IMR-90 (cell line): Measurements from ENCODE around the gene CYP27C1. TPM values are rescaled to one million over a fixed set of nuclear protein-coding genes. Genes with fewer than 3 reads are reported as not detected.
A peak's percentile ranks its signal among the peaks of the same experiment; 100 is the strongest.

Experiments
- ATAC-seq: fragments of 200-7000 bp; cut with Tn5 transposase; 2 replicates; pipeline ENCODE4 v1.9.1; 2020; ENCODE audit warnings: low read depth, mild to moderate bottlenecking, moderate library complexity
- BruUV-seq: library from RNA; stranded (reverse); fragments of 400-500 nt; replicated peaks from 2 replicates; lab custom pipeline; 2021; lab: Mats Ljungman, UMichigan
- CTCF ChIA-PET: fragments of 300-600 bp; formaldehyde crosslinking; extraction: SDS; loops from one replicate; lab custom pipeline; 2021; ENCODE audit warnings: antibody characterized with exemption; lab: Yijun Ruan, JAX
- POLR2A ChIA-PET: fragments of 300-600 bp; sonication (Branson Sonifier 250); formaldehyde crosslinking; loops from one replicate; lab custom pipeline; 2022; ENCODE audit warnings: antibody characterized with exemption; ENCODE audit not compliant: unreplicated experiment; lab: Charles Lee
- DNase-seq: peaks from one replicate; pipeline ENCODE4 v3.0.0; 2013
- H2AFZ ChIP-seq: replicated peaks from 2 replicates; pipeline ENCODE3; 2013; ENCODE audit warnings: low read length, mild to moderate bottlenecking; ENCODE audit not compliant: poor library complexity
- H2AK5ac ChIP-seq: 2 replicates; pipeline ENCODE4 v1.6.1; 2013; ENCODE audit warnings: low read depth, low read length, inconsistent platforms
- H2AK9ac ChIP-seq: replicated peaks from 2 replicates; pipeline ENCODE3; 2013; ENCODE audit warnings: mild to moderate bottlenecking, low read depth, low read length, moderate library complexity; ENCODE audit not compliant: poor library complexity
- H2BK120ac ChIP-seq: 2 replicates; pipeline ENCODE4 v1.6.1; 2013; ENCODE audit warnings: low read depth, low read length, inconsistent platforms
- H2BK15ac ChIP-seq: 3 replicates; pipeline ENCODE4 v1.6.1; 2013; ENCODE audit warnings: low read depth, low read length, inconsistent platforms
- H2BK20ac ChIP-seq: 2 replicates; pipeline ENCODE4 v1.6.1; 2013; ENCODE audit warnings: low read depth, mild to moderate bottlenecking, inconsistent platforms, low read length, moderate library complexity
- H2BK5ac ChIP-seq: 2 replicates; pipeline ENCODE4 v1.6.1; 2013; ENCODE audit warnings: mild to moderate bottlenecking, low read depth, low read length, inconsistent platforms; ENCODE audit not compliant: poor library complexity, severe bottlenecking
- H3K14ac ChIP-seq: replicated peaks from 2 replicates; pipeline ENCODE4 v1.6.1; 2013; ENCODE audit warnings: low read depth, low read length, inconsistent platforms
- H3K18ac ChIP-seq: 2 replicates; pipeline ENCODE4 v1.6.1; 2013; ENCODE audit warnings: low read depth, low read length, control low read depth
- H3K23ac ChIP-seq: 2 replicates; pipeline ENCODE4 v1.6.1; 2013; ENCODE audit warnings: low read depth, low read length, inconsistent platforms
- H3K27ac ChIP-seq: 2 replicates; pipeline ENCODE4 v1.5.1; 2013; ENCODE audit warnings: mild to moderate bottlenecking, control low read depth, low read length; ENCODE audit not compliant: insufficient read depth
- H3K27me3 ChIP-seq: 2 replicates; pipeline ENCODE4 v1.6.1; 2013; ENCODE audit warnings: low read length; ENCODE audit not compliant: control insufficient read depth, insufficient read depth
- H3K36me3 ChIP-seq: 2 replicates; pipeline ENCODE4 v1.6.1; 2013; ENCODE audit warnings: low read length, mixed read lengths; ENCODE audit not compliant: control insufficient read depth, insufficient read depth
- H3K4ac ChIP-seq: 2 replicates; pipeline ENCODE4 v1.6.1; 2013; ENCODE audit warnings: low read depth, low read length, inconsistent platforms
- H3K4me1 ChIP-seq: 2 replicates; pipeline ENCODE4 v1.6.1; 2013; ENCODE audit warnings: low read length, mixed read lengths; ENCODE audit not compliant: control insufficient read depth, insufficient read depth
- H3K4me2 ChIP-seq: 2 replicates; pipeline ENCODE4 v1.6.1; 2013; ENCODE audit warnings: low read depth, mild to moderate bottlenecking, control low read depth, low read length, moderate library complexity
- H3K4me3 ChIP-seq: 2 replicates; pipeline ENCODE4 v1.5.1; 2013; ENCODE audit warnings: low read depth, mild to moderate bottlenecking, control low read depth, low read length, moderate library complexity; ENCODE audit not compliant: insufficient read depth
- H3K56ac ChIP-seq: 2 replicates; pipeline ENCODE4 v1.6.1; 2013; ENCODE audit warnings: low read length, inconsistent platforms; ENCODE audit not compliant: insufficient read depth; ENCODE audit errors: extremely low read depth
- H3K79me1 ChIP-seq, 2 experiments: 2 replicates each; pipeline ENCODE4 v1.6.1; 2013; ENCODE audit warnings: low read length in 2 of 2, inconsistent platforms in 1 of 2, low read depth in 1 of 2
- H3K9ac ChIP-seq: 2 replicates; pipeline ENCODE4 v1.6.1; 2013; ENCODE audit warnings: low read depth, low read length, control low read depth
- H3K9me1 ChIP-seq: 2 replicates; pipeline ENCODE4 v1.6.1; 2013; ENCODE audit warnings: low read length, inconsistent platforms; ENCODE audit not compliant: insufficient read depth
- H3K9me3 ChIP-seq: 2 replicates; pipeline ENCODE4 v1.6.1; 2013; ENCODE audit warnings: low read length; ENCODE audit not compliant: control insufficient read depth, insufficient read depth
- H4K20me1 ChIP-seq: 2 replicates; pipeline ENCODE4 v1.6.1; 2013; ENCODE audit warnings: low read length, inconsistent platforms; ENCODE audit not compliant: insufficient read depth
- H4K5ac ChIP-seq: 2 replicates; pipeline ENCODE4 v1.6.1; 2013; ENCODE audit warnings: mild to moderate bottlenecking, low read depth, low read length, control low read depth
- H4K8ac ChIP-seq, 2 experiments: 2 replicates each; pipeline ENCODE4 v1.6.1; 2013; ENCODE audit warnings: low read depth in 2 of 2, low read length in 2 of 2, control low read depth in 1 of 2, inconsistent platforms in 1 of 2
- H4K91ac ChIP-seq: 2 replicates; pipeline ENCODE4 v1.6.1; 2013; ENCODE audit warnings: low read depth, low read length, inconsistent platforms; ENCODE audit not compliant: insufficient read depth
- BHLHE40 ChIP-seq: fragments of 150-350 bp; IDR thresholded peaks from 2 replicates; pipeline ENCODE4 v1.6.1; 2016; ENCODE audit warnings: mild to moderate bottlenecking, low read depth, low read length
- CEBPB ChIP-seq: IDR thresholded peaks from 2 replicates; pipeline ENCODE4 v1.6.1; 2012; ENCODE audit warnings: low read depth, low read length, improper control_type of control experiment
- CHD1 ChIP-seq: IDR thresholded peaks from 2 replicates; pipeline ENCODE4 v1.6.1; 2012; ENCODE audit warnings: low read depth, low read length, improper control_type of control experiment
- MAFK ChIP-seq: IDR thresholded peaks from 2 replicates; pipeline ENCODE4 v1.6.1; 2012; ENCODE audit warnings: low read depth, low read length, improper control_type of control experiment
- NFE2L2 ChIP-seq: fragments of 150-350 bp; IDR thresholded peaks from 2 replicates; pipeline ENCODE4 v1.6.1; 2016; ENCODE audit warnings: low read depth, mild to moderate bottlenecking, low read length
- POLR2A ChIP-seq: IDR thresholded peaks from 2 replicates; pipeline ENCODE4 v1.6.1; 2012; ENCODE audit warnings: mild to moderate bottlenecking, low read depth, low read length
- RAD21 ChIP-seq: IDR thresholded peaks from 2 replicates; pipeline ENCODE4 v1.6.1; 2012; ENCODE audit warnings: low read length, improper control_type of control experiment
- RCOR1 ChIP-seq: IDR thresholded peaks from 2 replicates; pipeline ENCODE4 v1.6.1; 2012; ENCODE audit warnings: mild to moderate bottlenecking, low read length, improper control_type of control experiment; ENCODE audit not compliant: insufficient replicate concordance
- RFX5 ChIP-seq: IDR thresholded peaks from 2 replicates; pipeline ENCODE4 v1.8.0; 2012; ENCODE audit warnings: low read depth, mild to moderate bottlenecking, low read length, moderate library complexity
- SMC3 ChIP-seq: fragments of 150-350 bp; IDR thresholded peaks from 2 replicates; pipeline ENCODE4 v1.6.1; 2016; ENCODE audit warnings: low read depth, mild to moderate bottlenecking, antibody characterized with exemption, low read length, moderate library complexity
- USF2 ChIP-seq: fragments of 150-350 bp; IDR thresholded peaks from 2 replicates; pipeline ENCODE4 v1.6.1; 2017; ENCODE audit warnings: mild to moderate bottlenecking, antibody characterized with exemption, low read length, low read depth
- WGBS, 2 experiments: methylation state at CpG; one replicate each; pipeline versions ENCODE4 v1.1.5 to v1.1.7; 2013; ENCODE audit warnings: missing lambda C conversion rate in 2 of 2; ENCODE audit not compliant: insufficient read length in 1 of 2; ENCODE audit errors: extremely low coverage in 2 of 2; 5-methylcytosine and 5-hydroxymethylcytosine counted together
- dilution Hi-C: fragments of 300-500 bp; cut with HindIII; formaldehyde crosslinking; loops from one replicate; pipeline ENCODE4 v1.14.3; 2018; ENCODE audit warnings: low sequenced_read_pairs; ENCODE audit not compliant: unreplicated experiment
- in situ Hi-C: fragments of 300-500 bp; cut with MboI; formaldehyde crosslinking; loops from 3 replicates; pipeline ENCODE4 v1.14.3; 2019; ENCODE audit warnings: low sequenced_read_pairs, inconsistent platforms, mixed read lengths
- intact Hi-C: fragments of 100-400 bp; cut with micrococcal nuclease; formaldehyde crosslinking; loops from 2 replicates; pipeline ENCODE4 v1.10.0; 2022
- polyA plus RNA-seq, 3 experiments: library from polyadenylated mRNA; depleted of rRNA; stranded (reverse); fragments of >200 nt; gene quantifications; 2 replicates each; pipeline ENCODE4 v1.2.3, GENCODE V29; 2012; ENCODE audit warnings: low replicate concordance in 1 of 3
- total RNA-seq: library from RNA; depleted of rRNA; stranded (reverse); fragments of >200 nt; gene quantifications from 2 replicates; pipeline ENCODE4 v1.2.3, GENCODE V29; 2012

CYP27C1 gene
- total and polyA plus RNA-seq, 2 of the 4 experiments (the other 2 are of a cell fraction), result not detected

DNA sequence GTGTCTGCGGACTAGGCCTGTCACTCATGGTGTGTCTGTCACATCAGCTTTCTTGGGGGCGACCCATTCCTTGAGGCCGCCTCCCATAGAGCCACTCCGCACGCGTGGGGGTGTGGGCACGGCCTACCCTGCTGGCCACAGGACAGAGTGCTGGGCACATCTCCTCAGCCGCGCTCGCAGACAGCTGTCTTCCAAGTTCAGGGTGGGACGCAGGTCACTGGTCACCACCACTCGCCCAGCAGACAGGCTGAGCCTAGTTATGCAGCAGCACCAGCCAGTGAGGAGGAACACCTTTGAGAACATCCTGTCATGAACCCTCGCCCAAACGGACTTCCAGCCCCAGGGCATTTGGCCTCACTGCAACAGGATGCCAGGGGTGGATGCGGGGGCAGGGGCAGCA, 82.4 kb downstream of the CYP27C1 start:
- H2AK9ac ChIP-seq, result peak overlapping the region; percentile 31
- TF ChIP-seq NFE2L2 (no peak), MAFK (no peak), BHLHE40 (no peak), RFX5 (no peak), POLR2A (no peak), SMC3 (no peak), CHD1 (no peak), CEBPB (no peak), RCOR1 (no peak), USF2 (no peak), RAD21 (no peak)
- no peak overlapping the region for H2AK5ac ChIP-seq
- no peak overlapping the region for H2BK15ac ChIP-seq
- no peak overlapping the region for H3K4ac ChIP-seq
- intact Hi-C loops, result no loop called here
- POLR2A ChIA-PET, result no interaction called here
- dilution Hi-C loops, result no loop called here
- no peak overlapping the region for H3K9ac ChIP-seq
- H4K91ac ChIP-seq, result no peak overlapping the region
- no peak overlapping the region for H4K8ac ChIP-seq
- H3K18ac ChIP-seq, result no peak overlapping the region
- DNase-seq (no peak), ATAC-seq (no peak)
- no peaks in the 10 kb centered on the region for H4K20me1 ChIP-seq
- H3K9me1 ChIP-seq, result no peaks in the 10 kb centered on the region
- no peak overlapping the region for H3K23ac ChIP-seq
- H3K56ac ChIP-seq, result no peak overlapping the region
- no peak overlapping the region for H3K4me3 ChIP-seq
- H3K27me3 ChIP-seq, result peaks cover 11% of the 10 kb centered on the region
- no TSS peak for BruUV-seq
- H3K36me3 ChIP-seq, result no peaks in the 10 kb centered on the region
- no peak overlapping the region for H2BK120ac ChIP-seq
- H3K9me3 ChIP-seq, result no peaks in the 10 kb centered on the region
- CTCF ChIA-PET, result no interaction called here
- no peak overlapping the region for H2BK20ac ChIP-seq
- no peak overlapping the region for H3K14ac ChIP-seq
- no peaks in the 10 kb centered on the region for H3K4me1 ChIP-seq
- no peak overlapping the region for H3K27ac ChIP-seq
- in situ Hi-C loops, result no loop called here
- WGBS, 2 experiments, result 93% methylated on average over 10 of the region's 15 CpGs; no CpG with 5 or more reads in 1 of the 2 experiments
- H3K4me2 ChIP-seq, result no peak overlapping the region
- no peak overlapping the region for H4K5ac ChIP-seq
- no peak overlapping the region for H2AFZ ChIP-seq
- no peaks in the 10 kb centered on the region for H3K79me1 ChIP-seq
- H2BK5ac ChIP-seq, result no peak overlapping the region
